Erythroblast (primary cell): ENCODE measurements around the gene INSYN2B.

Experiments
- GATA1 ChIP-seq: IDR thresholded peaks from 2 replicates; pipeline ENCODE4 v1.6.1; 2011; ENCODE audit warnings: low read depth, mild to moderate bottlenecking, control low read depth, low read length, moderate library complexity
- POLR2A ChIP-seq: IDR thresholded peaks from 2 replicates; pipeline ENCODE4 v1.6.1; 2011; ENCODE audit warnings: mild to moderate bottlenecking, low read length

- no peak for TF ChIP-seq POLR2A
- no peak for TF ChIP-seq GATA1
Observed at GRCh38 chr5:170021506-170021905, 41.2 kb upstream of the INSYN2B start.
